GM12892 (cell line): ENCODE measurements around the gene CAMKMT.

Experiments used
- POLR2A ChIP-seq: IDR thresholded peaks from 2 replicates; pipeline ENCODE4 v1.6.1; 2011; ENCODE audit warnings: low read depth, low read length, control low read depth
- POLR2AphosphoS5 ChIP-seq: IDR thresholded peaks from 2 replicates; pipeline ENCODE4 v1.6.1; 2011; ENCODE audit warnings: low read depth, low read length, control low read depth
- TAF1 ChIP-seq: IDR thresholded peaks from 2 replicates; pipeline ENCODE4 v1.6.1; 2011; ENCODE audit warnings: low read depth, mild to moderate bottlenecking, control low read depth, low read length, borderline replicate concordance

DNA sequence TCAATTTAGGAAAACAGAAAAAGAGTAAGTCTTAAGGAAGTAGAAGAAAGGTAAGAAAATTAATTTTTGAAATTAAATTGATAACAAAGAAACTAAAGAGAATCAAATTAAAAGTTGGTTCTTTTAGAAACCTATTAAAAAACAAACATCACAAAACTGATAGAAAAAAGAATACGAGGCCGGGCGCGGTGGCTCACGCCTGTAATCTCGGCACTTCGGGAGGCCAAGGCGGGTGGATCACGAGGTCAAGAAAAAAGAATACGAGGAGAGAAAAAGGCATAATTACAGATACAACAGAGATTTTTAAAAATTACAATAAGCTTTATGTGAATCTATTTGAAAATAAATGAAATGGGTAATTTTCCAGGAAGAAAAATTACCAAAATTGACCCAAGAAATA lies 12.2 kb upstream of the CAMKMT start:
- TF ChIP-seq POLR2A (no peak), POLR2AphosphoS5 (no peak), TAF1 (no peak)
